Ascending aorta (tissue), 2 donors: ENCODE data around the gene TATDN2. TPM values are rescaled to one million over a fixed set of nuclear protein-coding genes. Genes with fewer than 3 reads are reported as not detected.

ENCODE experiments used
- DNase-seq, 2 donors: peaks; one replicate each; pipeline ENCODE4 v3.0.0-alpha.2; 2019; ENCODE audit warnings: low spot score in 2 of 2
- H3K27ac ChIP-seq, 2 donors: fragments of 200-600 bp; sonication (generic); one replicate each; pipeline ENCODE4 v1.5.1; 2016 to 2017; ENCODE audit warnings: mild to moderate bottlenecking in 1 of 2
- H3K27me3 ChIP-seq: fragments of 200-600 bp; sonication (generic); one replicate; pipeline ENCODE4 v1.5.1; 2017
- H3K36me3 ChIP-seq, 2 donors: fragments of 200-600 bp; sonication (generic); one replicate each; pipeline ENCODE4 v1.5.1; 2016
- H3K4me1 ChIP-seq, 2 donors: fragments of 200-600 bp; sonication (generic); one replicate each; pipeline ENCODE4 v1.5.1; 2016 to 2017; ENCODE audit warnings: mild to moderate bottlenecking in 1 of 2
- H3K4me3 ChIP-seq, 2 donors: fragments of 200-600 bp; sonication (generic); one replicate each; pipeline ENCODE4 v1.5.1; 2016 to 2017; ENCODE audit warnings: mild to moderate bottlenecking in 1 of 2
- H3K9me3 ChIP-seq, 2 donors: fragments of 200-600 bp; sonication (generic); one replicate each; pipeline ENCODE4 v1.5.1; 2016
- intact Hi-C: fragments of 100-400 bp; cut with DNase I; formaldehyde crosslinking; loops from one replicate; pipeline ENCODE4 v1.15.1; 2023
- total RNA-seq: library from RNA; depleted of rRNA; stranded (reverse); fragments of >200 nt; gene quantifications from one replicate; pipeline ENCODE4 v1.1.0, GENCODE V29; 2016
- TF ChIP-seq, protein P1 (sequence below), 3 experiments: fragments of 200-600 bp in 2 of 3; fragments of 450-650 bp in 1 of 3; sonication (generic) in 2 of 3; IDR thresholded peaks; one replicate each; pipeline ENCODE4 v1.5.1; 2016 to 2019; ENCODE audit warnings: antibody characterized with exemption in 3 of 3, mild to moderate bottlenecking in 1 of 3, moderate library complexity in 1 of 3

TATDN2 gene
- total RNA-seq, 1 donor from 2014 or later, result 29.1 TPM

DNA sequence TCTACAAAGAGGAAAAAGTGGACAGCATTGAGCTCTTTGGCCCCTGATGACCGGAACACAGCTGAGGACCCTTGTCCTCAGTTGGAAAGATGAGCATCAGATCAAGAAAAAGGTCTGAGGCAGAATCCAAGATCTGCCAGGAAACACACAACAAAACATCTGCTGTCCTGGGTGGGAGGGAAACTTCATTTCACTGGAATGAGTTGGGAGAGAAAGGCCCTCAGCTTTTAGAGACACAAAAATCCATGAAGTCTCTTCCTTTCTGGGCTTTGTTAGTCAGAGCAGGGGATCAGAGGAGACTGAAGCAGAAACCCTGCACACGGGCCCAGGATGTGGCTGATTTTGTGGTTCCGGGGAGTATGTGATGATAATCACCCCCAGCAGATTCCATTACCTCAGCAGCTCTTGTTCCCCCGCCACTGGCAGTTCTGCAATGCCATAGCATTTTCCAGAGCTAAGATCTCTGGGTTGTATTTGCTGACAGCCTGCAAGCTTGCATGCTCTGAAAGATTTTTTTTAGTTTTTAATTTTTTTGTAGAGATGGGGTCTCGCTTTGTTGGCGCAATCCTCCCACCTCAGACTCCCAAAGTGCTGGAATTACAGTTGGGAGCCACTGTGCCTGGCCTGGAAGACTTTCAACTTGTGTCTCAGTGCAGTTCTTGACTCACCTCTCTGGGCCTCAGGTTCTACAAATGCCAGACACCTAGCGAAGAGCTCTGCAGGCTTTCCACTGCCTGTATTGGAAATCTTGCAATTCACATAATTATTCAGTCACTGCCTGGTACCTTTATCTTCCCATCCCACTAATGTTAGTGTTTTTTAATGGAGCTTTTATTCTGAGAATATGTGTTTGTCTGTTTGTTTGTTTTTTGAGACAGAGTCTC is 5.8 kb upstream of the TATDN2 start:
- no peak for DNase-seq
- H3K27me3 ChIP-seq, result no peaks in the 10 kb centered on the region
- intact Hi-C loops, result loop anchor here (10.0 kb wide), 1 partner anchor 308 kb away; the partner anchor contains the start of gene CRELD1
- H3K4me3 ChIP-seq, result no peak overlapping the region
- TF ChIP-seq, protein P1, sequence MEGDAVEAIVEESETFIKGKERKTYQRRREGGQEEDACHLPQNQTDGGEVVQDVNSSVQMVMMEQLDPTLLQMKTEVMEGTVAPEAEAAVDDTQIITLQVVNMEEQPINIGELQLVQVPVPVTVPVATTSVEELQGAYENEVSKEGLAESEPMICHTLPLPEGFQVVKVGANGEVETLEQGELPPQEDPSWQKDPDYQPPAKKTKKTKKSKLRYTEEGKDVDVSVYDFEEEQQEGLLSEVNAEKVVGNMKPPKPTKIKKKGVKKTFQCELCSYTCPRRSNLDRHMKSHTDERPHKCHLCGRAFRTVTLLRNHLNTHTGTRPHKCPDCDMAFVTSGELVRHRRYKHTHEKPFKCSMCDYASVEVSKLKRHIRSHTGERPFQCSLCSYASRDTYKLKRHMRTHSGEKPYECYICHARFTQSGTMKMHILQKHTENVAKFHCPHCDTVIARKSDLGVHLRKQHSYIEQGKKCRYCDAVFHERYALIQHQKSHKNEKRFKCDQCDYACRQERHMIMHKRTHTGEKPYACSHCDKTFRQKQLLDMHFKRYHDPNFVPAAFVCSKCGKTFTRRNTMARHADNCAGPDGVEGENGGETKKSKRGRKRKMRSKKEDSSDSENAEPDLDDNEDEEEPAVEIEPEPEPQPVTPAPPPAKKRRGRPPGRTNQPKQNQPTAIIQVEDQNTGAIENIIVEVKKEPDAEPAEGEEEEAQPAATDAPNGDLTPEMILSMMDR (IDR thresholded peaks at IDR 0.05), result no peak
- no peak overlapping the region for H3K27ac ChIP-seq
- H3K36me3 ChIP-seq, result peaks cover 7 to 50% of the 10 kb centered on the region in 2 donors
- no peaks in the 10 kb centered on the region for H3K4me1 ChIP-seq
- peaks cover 0 to 15% of the 10 kb centered on the region in 2 donors for H3K9me3 ChIP-seq

DNA sequence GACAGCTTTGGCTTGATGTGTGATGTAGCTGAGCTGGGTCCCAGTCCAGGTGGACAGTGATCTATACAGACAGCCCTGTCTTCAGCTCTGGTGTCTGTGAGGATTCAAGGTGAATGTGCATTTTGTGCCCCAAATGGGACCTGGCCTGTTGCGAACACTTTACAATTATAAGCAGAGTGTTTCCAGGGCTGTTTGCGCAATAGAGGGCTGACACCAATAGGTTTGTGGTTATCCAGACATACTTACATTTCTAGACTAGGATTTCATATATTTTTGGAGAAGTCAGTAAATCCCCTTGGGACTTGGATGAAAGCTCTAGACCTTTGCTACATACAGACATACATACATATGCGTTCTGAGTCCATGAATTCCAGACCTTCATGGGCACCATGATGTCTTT is 4.2 kb upstream of the TATDN2 start:
- intact Hi-C loops, result loop anchor here (10.0 kb wide), 1 partner anchor 309 kb away; the partner anchor contains the start of gene CRELD1
- no peak overlapping the region for H3K27ac ChIP-seq
- no peaks in the 10 kb centered on the region for H3K27me3 ChIP-seq
- no peak overlapping the region for H3K4me3 ChIP-seq
- H3K4me1 ChIP-seq, result peaks cover 2 to 3% of the 10 kb centered on the region in 2 donors
- H3K36me3 ChIP-seq, result peaks cover 2 to 39% of the 10 kb centered on the region in 2 donors
- DNase-seq, result no peak
- TF ChIP-seq, protein P1 (IDR thresholded peaks at IDR 0.05), result no peak
- H3K9me3 ChIP-seq, result peaks cover 0 to 15% of the 10 kb centered on the region in 2 donors

DNA sequence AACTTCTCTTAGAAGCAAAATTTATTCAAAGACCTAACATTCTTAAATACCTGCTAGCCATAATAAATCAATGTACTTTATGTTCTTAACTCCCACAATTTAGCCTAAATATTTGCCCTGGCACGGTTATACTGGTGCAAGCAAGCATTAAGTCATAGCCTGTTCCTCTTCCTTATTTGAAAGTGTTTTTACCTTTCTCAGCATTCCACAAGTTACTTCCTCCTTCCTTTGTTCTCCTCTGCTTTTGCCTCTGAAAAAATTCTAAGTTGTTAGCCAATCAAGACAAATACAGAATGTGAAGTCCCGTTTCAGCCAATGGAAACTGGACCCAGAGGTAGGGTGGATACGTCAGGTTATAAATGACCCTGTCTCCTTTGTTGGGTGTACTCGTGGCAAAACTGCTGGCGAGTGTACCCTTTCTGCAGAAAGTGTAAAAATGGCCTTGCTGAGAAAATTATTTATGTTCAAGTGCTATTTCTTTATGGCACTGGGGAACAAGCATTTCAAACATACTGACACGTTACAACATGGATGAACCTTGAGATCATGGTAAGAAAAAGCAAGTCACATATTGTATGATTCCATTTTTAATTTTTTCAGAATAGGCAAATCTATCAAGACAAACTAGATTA is 3.1 kb upstream of the TATDN2 start:
- no peaks in the 10 kb centered on the region for H3K27me3 ChIP-seq
- no peak overlapping the region for H3K4me3 ChIP-seq
- peaks cover 0 to 15% of the 10 kb centered on the region in 2 donors for H3K9me3 ChIP-seq
- H3K36me3 ChIP-seq, result peaks cover 0 to 29% of the 10 kb centered on the region in 2 donors
- peaks cover 2 to 13% of the 10 kb centered on the region in 2 donors for H3K4me1 ChIP-seq
- TF ChIP-seq, protein P1 (IDR thresholded peaks at IDR 0.05), result no peak
- no peak for DNase-seq
- intact Hi-C loops, result loop anchor here (10.0 kb wide), 1 partner anchor 310 kb away; the partner anchor contains the start of gene CRELD1
- no peak overlapping the region for H3K27ac ChIP-seq

DNA sequence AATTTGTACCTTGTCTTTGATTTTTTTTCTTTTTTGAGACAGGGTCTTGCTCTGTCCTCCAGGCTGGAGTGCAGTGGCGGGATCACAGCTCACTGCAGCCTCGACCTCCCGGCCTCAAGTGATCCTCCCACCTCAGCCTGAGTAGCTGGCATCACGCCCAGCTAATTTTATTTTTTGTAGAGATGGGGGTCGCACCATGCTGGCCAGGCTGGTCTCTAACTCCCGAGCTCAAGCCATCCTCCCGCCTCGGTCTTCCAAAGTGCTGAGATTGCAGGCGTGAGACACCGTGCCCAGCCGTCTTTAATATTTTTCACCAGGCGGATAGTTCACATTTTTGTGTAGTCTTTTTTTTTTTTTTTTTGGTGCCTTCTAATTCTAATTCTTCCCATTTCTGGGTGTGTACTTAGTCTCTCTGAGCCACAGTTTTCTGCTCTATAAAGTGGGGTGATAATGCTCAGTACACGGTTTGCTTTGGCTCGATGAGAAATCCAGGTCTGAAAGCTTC is 528 bp upstream of the TATDN2 start:
- Histone ChIP-seq H3K36me3 (peaks cover 0 to 16% of the 10 kb centered on the region in 2 donors), H3K27ac (peak overlapping the region; percentile 88 to 93), H3K9me3 (peaks cover 0 to 15% of the 10 kb centered on the region in 2 donors), H3K27me3 (no peaks in the 10 kb centered on the region), H3K4me3 (peak overlapping the region; percentile 86 to 98), H3K4me1 (peaks cover 2 to 25% of the 10 kb centered on the region in 2 donors)
- TF ChIP-seq, protein P1 (IDR thresholded peaks at IDR 0.05), result no peak
- no peak for DNase-seq
- intact Hi-C loops, result loop anchor here (1.0 to 10.0 kb wide), 4 partner anchors 42 to 313 kb away; partner anchors contain the start of genes BRK1, CRELD1 and SEC13

DNA sequence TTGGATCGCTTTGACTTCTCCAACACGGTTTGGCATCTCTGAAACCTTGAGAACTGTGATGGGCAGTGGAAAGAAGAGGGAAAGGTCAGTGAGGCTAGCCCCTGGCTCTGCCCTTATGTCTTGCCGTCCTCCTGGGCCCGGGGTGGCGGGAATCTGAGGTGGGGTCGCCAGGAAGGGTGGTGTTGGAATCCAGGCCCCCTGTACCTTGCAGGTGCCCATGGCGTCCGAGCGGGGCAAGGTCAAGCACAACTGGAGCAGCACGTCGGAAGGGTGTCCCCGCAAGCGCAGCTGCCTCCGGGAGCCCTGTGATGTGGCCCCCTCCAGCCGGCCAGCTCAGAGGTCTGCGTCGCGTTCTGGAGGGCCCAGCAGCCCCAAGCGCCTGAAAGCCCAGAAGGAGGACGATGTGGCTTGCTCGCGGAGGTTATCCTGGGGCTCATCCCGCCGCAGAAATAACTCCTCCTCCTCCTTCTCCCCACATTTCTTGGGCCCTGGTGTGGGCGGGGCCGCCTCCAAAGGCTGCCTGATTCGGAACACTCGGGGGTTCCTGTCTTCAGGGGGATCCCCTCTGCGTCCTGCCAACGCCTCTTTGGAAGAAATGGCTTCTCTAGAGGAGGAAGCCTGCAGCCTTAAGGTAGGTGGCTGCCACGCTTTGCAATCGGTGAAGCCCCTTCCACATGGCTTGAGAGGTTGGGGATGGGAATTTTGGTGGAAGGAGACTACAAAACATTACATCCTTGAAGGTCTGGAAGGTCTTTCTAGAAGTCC is 907 bp downstream of the TATDN2 start:
- H3K27ac ChIP-seq, result peak overlapping the region; percentile 88 to 93
- no peak for DNase-seq
- intact Hi-C loops, result loop anchor here (1.0 to 10.0 kb wide), 4 partner anchors 44 to 314 kb away; partner anchors contain the start of genes BRK1, CRELD1 and SEC13
- TF ChIP-seq, protein P1 (IDR thresholded peaks at IDR 0.05), result no peak
- peaks cover 0 to 15% of the 10 kb centered on the region in 2 donors for H3K9me3 ChIP-seq
- peaks cover 0 to 20% of the 10 kb centered on the region in 2 donors for H3K36me3 ChIP-seq
- H3K4me3 ChIP-seq, result peak overlapping the region; percentile 86 to 98
- H3K27me3 ChIP-seq, result no peaks in the 10 kb centered on the region
- peaks cover 2 to 25% of the 10 kb centered on the region in 2 donors for H3K4me1 ChIP-seq
